Loucy (cell line): Measurements from ENCODE around the gene TEPSIN.

Source experiments
- CTCF ChIP-seq: fragments of 200-600 bp; sonication (generic); conservative IDR thresholded peaks from 2 replicates; pipeline ENCODE4 v1.5.1; 2014; ENCODE audit warnings: mild to moderate bottlenecking, antibody characterized with exemption, low read length
- EZH2phosphoT487 ChIP-seq: fragments of 200-600 bp; IDR thresholded peaks from 2 replicates; pipeline ENCODE4 v1.6.1; 2018; ENCODE audit warnings: antibody characterized with exemption, mild to moderate bottlenecking, moderate library complexity, borderline replicate concordance

- TF ChIP-seq CTCF (peak; percentile 52), EZH2phosphoT487 (no peak)
These were observed 8.6 kb downstream of the TEPSIN start for GRCh38 chr17:81230043-81230820.
